GM13976 (cell line): ENCODE data around the gene TAS2R9.

Source experiments
- DNase-seq: peaks from one replicate; pipeline ENCODE4 v3.0.0; 2012; ENCODE audit warnings: low spot score
- CTCF ChIP-seq: IDR thresholded peaks from 2 replicates; pipeline ENCODE4 v1.5.1; 2012; ENCODE audit warnings: borderline replicate concordance, mild to moderate bottlenecking; ENCODE audit not compliant: insufficient read depth; ENCODE audit errors: extremely low read depth, missing control alignments, control extremely low read depth
- in situ Hi-C: fragments of 300-500 bp; cut with MboI; formaldehyde crosslinking; loops from one replicate; pipeline ENCODE4 v1.12.0; 2022; ENCODE audit warnings: low sequenced_read_pairs, mixed read lengths, inconsistent platforms; ENCODE audit not compliant: unreplicated experiment

TAS2R9 gene

GRCh38 chr12:10771132-10771733, 38.7 kb downstream of the TAS2R9 start:
- peak; percentile 13 for DNase-seq
- in situ Hi-C loops, result loop anchor here (10.0 kb wide), 2 partner anchors 424 to 714 kb away; no protein-coding TSS in a partner anchor
- peak; percentile 36 for TF ChIP-seq CTCF

GRCh38 chr12:10759657-10760056, 50.3 kb downstream of the TAS2R9 start:
- in situ Hi-C loops, result no loop called here
- no peak for TF ChIP-seq CTCF
- no peak for DNase-seq
